DOHH2 (cell line): ENCODE results near the gene LDAH.

Experiments
- CTCF ChIP-seq: fragments of 200-600 bp; sonication (generic); IDR thresholded peaks from one replicate; pipeline ENCODE4 v1.5.1; 2014; ENCODE audit warnings: antibody characterized with exemption, mild to moderate bottlenecking, low read depth, low read length; ENCODE audit not compliant: poor library complexity, severe bottlenecking
- EZH2phosphoT487 ChIP-seq: fragments of 200-600 bp; sonication (generic); IDR thresholded peaks from 2 replicates; pipeline ENCODE4 v1.6.1; 2017; ENCODE audit warnings: borderline replicate concordance, mild to moderate bottlenecking, antibody characterized with exemption, low read length, moderate library complexity, mixed read lengths

DNA sequence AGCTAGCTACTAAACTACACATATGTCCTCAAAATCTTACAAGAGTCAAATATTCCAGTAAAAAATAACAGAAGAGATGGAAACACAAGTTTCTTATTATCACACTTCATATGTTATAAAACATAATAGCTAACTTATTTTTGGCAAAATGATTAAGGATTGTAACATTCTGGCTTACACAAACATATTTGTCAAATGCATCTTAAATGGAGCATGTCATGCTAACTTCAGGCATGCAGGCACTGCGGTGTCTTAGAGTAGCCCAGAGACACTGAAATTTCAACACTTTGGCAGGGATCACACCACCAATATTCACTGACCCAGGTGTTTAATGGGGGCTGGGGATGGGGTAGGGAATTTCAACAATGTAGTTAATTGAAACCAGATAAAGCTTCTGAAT lies 51.6 kb downstream of the LDAH start:
- TF ChIP-seq EZH2phosphoT487 (no peak), CTCF (no peak)
